ENCODE measurements around the gene ENOX1.
"Not testable (repeated sequence)": the region's sequence is repeated elsewhere in the genome, so short reads cannot be mapped to it uniquely, and the experiment has no call there.

GRCh38 chr13:43416408-43416807, 370.4 kb downstream of the ENOX1 start:
- TF ChIP-seq CSDC2 (CRISPR knock-in tag; IDR thresholded peaks at IDR 0.05); RARB (CRISPR knock-in tag; IDR thresholded peaks at IDR 0.05); TCF4 (CRISPR knock-in tag; IDR thresholded peaks at IDR 0.05; ENCODE audit: borderline replicate concordance); PATZ1 (CRISPR knock-in tag; IDR thresholded peaks at IDR 0.05; ENCODE audit: borderline replicate concordance); ESRRG (CRISPR knock-in tag; IDR thresholded peaks at IDR 0.05); TOX (CRISPR knock-in tag; IDR thresholded peaks at IDR 0.05; ENCODE audit: borderline replicate concordance); ARNTL (CRISPR knock-in tag; IDR thresholded peaks at IDR 0.05; ENCODE audit: borderline replicate concordance, low read depth); ZFP30 (CRISPR knock-in tag; IDR thresholded peaks at IDR 0.05): not testable (repeated sequence)
